ENCODE data around the gene MCTP1. TPM values are rescaled to one million over a fixed set of nuclear protein-coding genes. Genes with fewer than 3 reads are reported as not detected.

The MCTP1 gene
- total RNA-seq, 1 experiment from 2014 or later, result 2.5 TPM

DNA sequence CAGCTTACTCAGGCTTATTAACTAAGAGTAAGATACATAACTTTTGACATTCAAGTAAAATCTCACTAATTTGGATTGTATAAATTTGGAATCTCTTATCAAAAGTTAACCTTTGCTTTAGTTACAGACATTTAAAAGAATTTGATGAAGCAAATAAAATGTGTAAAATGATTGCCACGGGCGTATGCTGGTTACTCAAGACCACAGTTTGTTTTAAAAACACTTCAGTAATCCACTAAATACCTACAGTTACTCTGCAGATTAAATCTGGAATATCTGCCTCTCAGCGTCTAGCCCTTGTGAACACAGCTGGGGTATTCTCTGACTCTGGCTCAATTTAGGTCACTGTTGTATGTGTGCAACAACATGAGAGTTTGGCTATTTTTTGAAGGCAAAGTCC is 143.8 kb downstream of the MCTP1 start:
- Histone ChIP-seq H3K14ac (ENCODE audit: insufficient read depth, low read length) (no peak overlapping the region), H3K23ac (ENCODE audit: insufficient read length, low read depth, low read length) (no peak overlapping the region), H3K27me3 (ENCODE audit: insufficient read depth, low read length) (no peaks in the 10 kb centered on the region), H4K8ac (replicated peaks; ENCODE audit: insufficient read length, low read depth, low read length) (no peak overlapping the region), H2BK120ac (ENCODE audit: low read depth, low read length, poor library complexity, severe bottlenecking) (no peak overlapping the region), H2BK12ac (ENCODE audit: insufficient read length, low read depth, low read length) (no peak overlapping the region), H3K4me2 (ENCODE audit: insufficient read depth, insufficient read length, low read length) (no peak overlapping the region), H3K79me2 (ENCODE audit: insufficient read depth, low read length) (no peaks in the 10 kb centered on the region), H2BK5ac (ENCODE audit: insufficient read length, low read length) (no peak overlapping the region), H2BK20ac (ENCODE audit: low read depth, low read length, poor library complexity, severe bottlenecking) (no peak overlapping the region), H4K5ac (ENCODE audit: insufficient read length, low read depth, low read length) (no peak overlapping the region), H4K91ac (ENCODE audit: insufficient read length, low read depth, low read length) (no peak overlapping the region), H3T11ph (ENCODE audit: low read length) (no peak overlapping the region), H2AK5ac (ENCODE audit: insufficient read length, low read length) (no peak overlapping the region), H3K56ac (ENCODE audit: insufficient read length, low read depth, low read length) (no peak overlapping the region), H3K23me2 (ENCODE audit: insufficient read length, low read depth, low read length, poor library complexity, severe bottlenecking) (no peaks in the 10 kb centered on the region), H3K9me3 (ENCODE audit: control insufficient read depth, low read depth, low read length) (no peaks in the 10 kb centered on the region), H2BK15ac (ENCODE audit: low read depth, low read length) (no peak overlapping the region), H3K9ac (ENCODE audit: extremely low read depth, insufficient read length, low read length) (no peak overlapping the region), H3K18ac (ENCODE audit: insufficient read length, low read depth, low read length) (no peak overlapping the region), H3K4me1 (ENCODE audit: insufficient read depth, low read length) (no peaks in the 10 kb centered on the region), H4K20me1 (ENCODE audit: control insufficient read depth, insufficient read depth, insufficient read length) (no peaks in the 10 kb centered on the region), H3K79me1 (ENCODE audit: insufficient read depth, low read depth, low read length, poor library complexity, severe bottlenecking) (no peaks in the 10 kb centered on the region), H3K27ac (ENCODE audit: insufficient read length, low read depth, low read length) (no peak overlapping the region), H2AFZ (ENCODE audit: low read length) (no peak overlapping the region), H3K4ac (ENCODE audit: low read depth, low read length) (no peak overlapping the region)
- TF ChIP-seq, protein P1, sequence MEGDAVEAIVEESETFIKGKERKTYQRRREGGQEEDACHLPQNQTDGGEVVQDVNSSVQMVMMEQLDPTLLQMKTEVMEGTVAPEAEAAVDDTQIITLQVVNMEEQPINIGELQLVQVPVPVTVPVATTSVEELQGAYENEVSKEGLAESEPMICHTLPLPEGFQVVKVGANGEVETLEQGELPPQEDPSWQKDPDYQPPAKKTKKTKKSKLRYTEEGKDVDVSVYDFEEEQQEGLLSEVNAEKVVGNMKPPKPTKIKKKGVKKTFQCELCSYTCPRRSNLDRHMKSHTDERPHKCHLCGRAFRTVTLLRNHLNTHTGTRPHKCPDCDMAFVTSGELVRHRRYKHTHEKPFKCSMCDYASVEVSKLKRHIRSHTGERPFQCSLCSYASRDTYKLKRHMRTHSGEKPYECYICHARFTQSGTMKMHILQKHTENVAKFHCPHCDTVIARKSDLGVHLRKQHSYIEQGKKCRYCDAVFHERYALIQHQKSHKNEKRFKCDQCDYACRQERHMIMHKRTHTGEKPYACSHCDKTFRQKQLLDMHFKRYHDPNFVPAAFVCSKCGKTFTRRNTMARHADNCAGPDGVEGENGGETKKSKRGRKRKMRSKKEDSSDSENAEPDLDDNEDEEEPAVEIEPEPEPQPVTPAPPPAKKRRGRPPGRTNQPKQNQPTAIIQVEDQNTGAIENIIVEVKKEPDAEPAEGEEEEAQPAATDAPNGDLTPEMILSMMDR (conservative IDR thresholded peaks at IDR 0.05), result no peak
- Mint-ChIP-seq H3K36me3 (ENCODE audit: insufficient read depth in 1 of 3, low read depth in 3 of 3) (peaks cover 0 to 8% (median 0%) of the 10 kb centered on the region in 3 experiments; a peak in 1 of 7 replicates), H3K9me3 (peaks cover 0 to 8% of the 10 kb centered on the region in 2 experiments; a peak in 1 of 5 replicates), H3K4me1 (peaks cover 0 to 3% of the 10 kb centered on the region in 2 experiments; a peak in 2 of 4 replicates), H3K27ac (no peak overlapping the region), H3K27me3 (ENCODE audit: low read depth) (no peaks in the 10 kb centered on the region), H3K4me3 (no peak overlapping the region)
- no CpG with 5 or more reads among the region's 3 CpGs for WGBS (ENCODE audit: extremely low coverage, insufficient read length, low lambda C conversion rate)
- DNase-seq, result no peak

Data from H9 (cell line).